A204.1 (cell line): ENCODE measurements around the gene NTNG1.
"Not testable (repeated sequence)": the region's sequence is repeated elsewhere in the genome, so short reads cannot be mapped to it uniquely, and the experiment has no call there.

Experiments
- FAIRE-seq: peaks from 2 replicates; lab custom pipeline; 2012; peaks lifted over from hg19 to GRCh38; lab: Jason Lieb, UNC

Gene NTNG1

GRCh38 chr1:107200631-107201030, 59.8 kb downstream of the NTNG1 start:
- no peak for FAIRE-seq

- FAIRE-seq, result peak; percentile 49
These were observed 61.2 kb downstream of the NTNG1 start for GRCh38 chr1:107202007-107202406.

GRCh38 chr1:107213225-107213624, 72.4 kb downstream of the NTNG1 start:
- no peak for FAIRE-seq

- no peak for FAIRE-seq
These were observed 79.2 kb downstream of the NTNG1 start for GRCh38 chr1:107220036-107220435.

GRCh38 chr1:107225706-107226105, 84.9 kb downstream of the NTNG1 start:
- no peak for FAIRE-seq

GRCh38 chr1:107228704-107229371, 88.0 kb downstream of the NTNG1 start:
- no peak for FAIRE-seq

- no peak for FAIRE-seq
These were observed 88.9 kb downstream of the NTNG1 start for GRCh38 chr1:107229711-107230110.

GRCh38 chr1:107230121-107230520, 89.3 kb downstream of the NTNG1 start:
- no peak for FAIRE-seq

- no peak for FAIRE-seq
These were observed 90.5 kb downstream of the NTNG1 start for GRCh38 chr1:107231291-107231690.

GRCh38 chr1:107232426-107232825, 91.6 kb downstream of the NTNG1 start:
- no peak for FAIRE-seq

GRCh38 chr1:107236760-107237159, 95.9 kb downstream of the NTNG1 start:
- FAIRE-seq, result not testable (repeated sequence)

- FAIRE-seq, result no peak
These were observed 102.6 kb downstream of the NTNG1 start for GRCh38 chr1:107243461-107243860.

- FAIRE-seq, result no peak
These were observed 104.1 kb downstream of the NTNG1 start for GRCh38 chr1:107244709-107245500.

GRCh38 chr1:107246775-107247345, 106.0 kb downstream of the NTNG1 start:
- FAIRE-seq, result no peak

GRCh38 chr1:107247679-107248078, 106.8 kb downstream of the NTNG1 start:
- FAIRE-seq, result no peak

GRCh38 chr1:107250169-107250568, 109.3 kb downstream of the NTNG1 start:
- FAIRE-seq, result no peak

- no peak for FAIRE-seq
These were observed 110.2 kb downstream of the NTNG1 start for GRCh38 chr1:107251083-107251482.

- FAIRE-seq, result no peak
These were observed 111.0 kb downstream of the NTNG1 start for GRCh38 chr1:107251839-107252238.

GRCh38 chr1:107252271-107252670, 111.4 kb downstream of the NTNG1 start:
- FAIRE-seq, result no peak

- no peak for FAIRE-seq
These were observed 113.5 kb downstream of the NTNG1 start for GRCh38 chr1:107254306-107254705.

- FAIRE-seq, result no peak
These were observed 114.6 kb downstream of the NTNG1 start for GRCh38 chr1:107255469-107255868.

GRCh38 chr1:107262467-107263286, 121.8 kb downstream of the NTNG1 start:
- no peak for FAIRE-seq
